ENCODE measurements around the gene PAN2.
A peak's percentile ranks its signal among the peaks of the same experiment; 100 is the strongest.

DNA sequence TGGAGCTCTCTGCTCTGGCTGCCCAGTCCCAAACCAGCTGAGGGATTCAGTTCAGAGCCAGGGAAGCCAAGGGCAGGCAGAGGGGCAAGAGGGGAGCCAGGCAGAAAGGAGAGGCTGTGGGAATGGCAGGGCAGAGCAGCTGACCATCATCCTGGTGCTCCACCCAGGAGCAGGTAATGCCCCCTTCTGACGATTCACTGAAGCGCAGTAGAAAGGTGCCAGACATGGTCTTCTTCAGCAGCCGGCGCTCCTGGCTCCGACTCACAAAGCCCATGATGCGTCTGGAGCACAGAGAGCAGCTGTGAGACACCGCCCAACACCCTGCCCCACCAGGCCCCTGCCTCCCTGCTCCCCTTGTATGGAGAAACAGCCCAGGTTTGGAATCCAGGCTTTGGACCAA is 12.9 kb upstream of the PAN2 start:
- TF ChIP-seq POLR2A (IDR thresholded peaks at IDR 0.05; ENCODE audit: borderline replicate concordance, extremely low read depth, insufficient read depth, insufficient read length), result no peak
- no peak for TF ChIP-seq SIN3A (IDR thresholded peaks at IDR 0.05; ENCODE audit: low read depth)
- TF ChIP-seq, protein P1, sequence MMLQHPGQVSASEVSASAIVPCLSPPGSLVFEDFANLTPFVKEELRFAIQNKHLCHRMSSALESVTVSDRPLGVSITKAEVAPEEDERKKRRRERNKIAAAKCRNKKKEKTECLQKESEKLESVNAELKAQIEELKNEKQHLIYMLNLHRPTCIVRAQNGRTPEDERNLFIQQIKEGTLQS (IDR thresholded peaks at IDR 0.05), result no peak
- TF ChIP-seq, protein P2, sequence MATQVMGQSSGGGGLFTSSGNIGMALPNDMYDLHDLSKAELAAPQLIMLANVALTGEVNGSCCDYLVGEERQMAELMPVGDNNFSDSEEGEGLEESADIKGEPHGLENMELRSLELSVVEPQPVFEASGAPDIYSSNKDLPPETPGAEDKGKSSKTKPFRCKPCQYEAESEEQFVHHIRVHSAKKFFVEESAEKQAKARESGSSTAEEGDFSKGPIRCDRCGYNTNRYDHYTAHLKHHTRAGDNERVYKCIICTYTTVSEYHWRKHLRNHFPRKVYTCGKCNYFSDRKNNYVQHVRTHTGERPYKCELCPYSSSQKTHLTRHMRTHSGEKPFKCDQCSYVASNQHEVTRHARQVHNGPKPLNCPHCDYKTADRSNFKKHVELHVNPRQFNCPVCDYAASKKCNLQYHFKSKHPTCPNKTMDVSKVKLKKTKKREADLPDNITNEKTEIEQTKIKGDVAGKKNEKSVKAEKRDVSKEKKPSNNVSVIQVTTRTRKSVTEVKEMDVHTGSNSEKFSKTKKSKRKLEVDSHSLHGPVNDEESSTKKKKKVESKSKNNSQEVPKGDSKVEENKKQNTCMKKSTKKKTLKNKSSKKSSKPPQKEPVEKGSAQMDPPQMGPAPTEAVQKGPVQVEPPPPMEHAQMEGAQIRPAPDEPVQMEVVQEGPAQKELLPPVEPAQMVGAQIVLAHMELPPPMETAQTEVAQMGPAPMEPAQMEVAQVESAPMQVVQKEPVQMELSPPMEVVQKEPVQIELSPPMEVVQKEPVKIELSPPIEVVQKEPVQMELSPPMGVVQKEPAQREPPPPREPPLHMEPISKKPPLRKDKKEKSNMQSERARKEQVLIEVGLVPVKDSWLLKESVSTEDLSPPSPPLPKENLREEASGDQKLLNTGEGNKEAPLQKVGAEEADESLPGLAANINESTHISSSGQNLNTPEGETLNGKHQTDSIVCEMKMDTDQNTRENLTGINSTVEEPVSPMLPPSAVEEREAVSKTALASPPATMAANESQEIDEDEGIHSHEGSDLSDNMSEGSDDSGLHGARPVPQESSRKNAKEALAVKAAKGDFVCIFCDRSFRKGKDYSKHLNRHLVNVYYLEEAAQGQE (IDR thresholded peaks at IDR 0.05; ENCODE audit: low read depth), result no peak
- TF ChIP-seq, protein P3, sequence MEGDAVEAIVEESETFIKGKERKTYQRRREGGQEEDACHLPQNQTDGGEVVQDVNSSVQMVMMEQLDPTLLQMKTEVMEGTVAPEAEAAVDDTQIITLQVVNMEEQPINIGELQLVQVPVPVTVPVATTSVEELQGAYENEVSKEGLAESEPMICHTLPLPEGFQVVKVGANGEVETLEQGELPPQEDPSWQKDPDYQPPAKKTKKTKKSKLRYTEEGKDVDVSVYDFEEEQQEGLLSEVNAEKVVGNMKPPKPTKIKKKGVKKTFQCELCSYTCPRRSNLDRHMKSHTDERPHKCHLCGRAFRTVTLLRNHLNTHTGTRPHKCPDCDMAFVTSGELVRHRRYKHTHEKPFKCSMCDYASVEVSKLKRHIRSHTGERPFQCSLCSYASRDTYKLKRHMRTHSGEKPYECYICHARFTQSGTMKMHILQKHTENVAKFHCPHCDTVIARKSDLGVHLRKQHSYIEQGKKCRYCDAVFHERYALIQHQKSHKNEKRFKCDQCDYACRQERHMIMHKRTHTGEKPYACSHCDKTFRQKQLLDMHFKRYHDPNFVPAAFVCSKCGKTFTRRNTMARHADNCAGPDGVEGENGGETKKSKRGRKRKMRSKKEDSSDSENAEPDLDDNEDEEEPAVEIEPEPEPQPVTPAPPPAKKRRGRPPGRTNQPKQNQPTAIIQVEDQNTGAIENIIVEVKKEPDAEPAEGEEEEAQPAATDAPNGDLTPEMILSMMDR (IDR thresholded peaks at IDR 0.05 in 2 of 3, conservative IDR thresholded peaks at IDR 0.05 in 1 of 3; ENCODE audit: borderline replicate concordance in 1 of 3, insufficient read depth in 1 of 3, low read depth in 2 of 3, low read length in 2 of 3), result 0 out of 6 replicates have a peak, but pooled peaks have one; percentile 4 to 21 (median 11)
- no peak for TF ChIP-seq ZFX (IDR thresholded peaks at IDR 0.05)
- no peak for TF ChIP-seq ZNF274 (IDR thresholded peaks at IDR 0.05; ENCODE audit: low read depth, low read length)
- TF ChIP-seq, protein P4, sequence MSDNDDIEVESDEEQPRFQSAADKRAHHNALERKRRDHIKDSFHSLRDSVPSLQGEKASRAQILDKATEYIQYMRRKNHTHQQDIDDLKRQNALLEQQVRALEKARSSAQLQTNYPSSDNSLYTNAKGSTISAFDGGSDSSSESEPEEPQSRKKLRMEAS (IDR thresholded peaks at IDR 0.05), result no peak
- no peak for TF ChIP-seq JUND (IDR thresholded peaks at IDR 0.05)
- no peak for TF ChIP-seq POLR2AphosphoS5 (IDR thresholded peaks at IDR 0.05; ENCODE audit: low read depth, low read length)
- TF ChIP-seq, protein P5, sequence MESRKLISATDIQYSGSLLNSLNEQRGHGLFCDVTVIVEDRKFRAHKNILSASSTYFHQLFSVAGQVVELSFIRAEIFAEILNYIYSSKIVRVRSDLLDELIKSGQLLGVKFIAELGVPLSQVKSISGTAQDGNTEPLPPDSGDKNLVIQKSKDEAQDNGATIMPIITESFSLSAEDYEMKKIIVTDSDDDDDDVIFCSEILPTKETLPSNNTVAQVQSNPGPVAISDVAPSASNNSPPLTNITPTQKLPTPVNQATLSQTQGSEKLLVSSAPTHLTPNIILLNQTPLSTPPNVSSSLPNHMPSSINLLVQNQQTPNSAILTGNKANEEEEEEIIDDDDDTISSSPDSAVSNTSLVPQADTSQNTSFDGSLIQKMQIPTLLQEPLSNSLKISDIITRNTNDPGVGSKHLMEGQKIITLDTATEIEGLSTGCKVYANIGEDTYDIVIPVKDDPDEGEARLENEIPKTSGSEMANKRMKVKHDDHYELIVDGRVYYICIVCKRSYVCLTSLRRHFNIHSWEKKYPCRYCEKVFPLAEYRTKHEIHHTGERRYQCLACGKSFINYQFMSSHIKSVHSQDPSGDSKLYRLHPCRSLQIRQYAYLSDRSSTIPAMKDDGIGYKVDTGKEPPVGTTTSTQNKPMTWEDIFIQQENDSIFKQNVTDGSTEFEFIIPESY (IDR thresholded peaks at IDR 0.05; ENCODE audit: extremely low read depth, insufficient replicate concordance, low read length), result no peak
- TF ChIP-seq EZH2 (IDR thresholded peaks at IDR 0.05), result no peak
- no peak for TF ChIP-seq YY1 (IDR thresholded peaks at IDR 0.05; ENCODE audit: extremely low read depth, insufficient replicate concordance, low read depth, low read length)
- no peak for TF ChIP-seq ELF1 (IDR thresholded peaks at IDR 0.05; ENCODE audit: borderline replicate concordance, low read depth)
